Islet precursor cell (in vitro differentiated cells): ENCODE results near the gene KIF15.

Source experiments
- DNase-seq: peaks from one replicate; pipeline ENCODE4 v3.0.0-alpha.2; 2018

KIF15 gene

DNA sequence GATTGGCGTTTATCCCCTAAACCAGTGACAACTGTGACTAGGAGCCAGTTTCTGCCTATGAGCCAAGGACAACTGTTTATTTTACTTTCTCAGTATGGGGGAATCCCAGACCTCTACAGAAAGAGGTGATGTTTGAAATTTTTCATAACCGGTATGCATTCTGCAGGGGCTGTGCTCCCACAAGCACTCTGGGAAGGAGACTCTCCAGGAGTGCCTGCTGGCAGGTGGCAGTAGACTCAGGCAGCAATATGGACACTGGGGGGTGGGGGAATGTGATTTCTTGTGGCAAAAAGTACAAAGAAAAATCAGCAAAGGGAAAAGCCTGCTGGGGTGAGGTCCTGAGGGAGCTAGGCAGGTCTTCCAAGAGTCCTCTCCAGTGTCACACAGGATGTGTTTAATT is 118.7 kb downstream of the KIF15 start:
- DNase-seq, result no peak

DNA sequence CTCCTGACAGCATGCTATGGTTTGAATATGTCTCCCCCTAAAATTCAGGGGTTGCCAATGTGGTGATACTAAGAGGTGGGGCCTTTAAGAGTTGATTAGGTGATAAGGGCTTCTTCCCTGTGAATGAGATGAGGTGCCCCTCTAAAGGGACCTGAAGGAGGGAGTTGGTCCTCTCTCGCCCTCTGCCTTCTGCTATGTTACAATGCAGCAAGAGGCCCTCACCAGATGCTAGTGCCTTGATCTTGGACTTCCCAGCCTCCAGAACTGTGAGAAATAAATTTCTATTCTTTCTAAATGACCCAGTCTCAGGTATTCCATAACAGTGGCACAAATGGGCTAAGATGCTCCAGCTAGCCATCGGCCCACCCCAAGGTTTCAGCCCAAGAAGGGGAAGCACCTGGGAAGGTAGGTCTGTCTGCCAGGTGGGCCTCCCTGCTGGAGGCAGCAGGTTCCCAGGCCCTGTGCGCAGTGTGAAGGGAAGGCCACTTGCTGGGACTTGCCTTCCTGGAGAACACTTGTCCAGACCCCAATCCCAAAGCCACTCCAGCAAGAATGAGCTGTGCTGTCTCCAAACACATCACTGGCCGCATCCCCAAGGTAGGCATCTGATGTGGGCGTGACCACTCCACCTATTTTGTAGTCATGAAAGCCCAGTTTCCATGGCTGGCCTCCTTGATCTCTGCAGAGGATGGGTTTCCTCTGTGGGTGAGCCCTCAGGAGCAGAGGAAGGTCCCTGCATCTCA is 121.8 kb downstream of the KIF15 start:
- DNase-seq, result no peak

DNA sequence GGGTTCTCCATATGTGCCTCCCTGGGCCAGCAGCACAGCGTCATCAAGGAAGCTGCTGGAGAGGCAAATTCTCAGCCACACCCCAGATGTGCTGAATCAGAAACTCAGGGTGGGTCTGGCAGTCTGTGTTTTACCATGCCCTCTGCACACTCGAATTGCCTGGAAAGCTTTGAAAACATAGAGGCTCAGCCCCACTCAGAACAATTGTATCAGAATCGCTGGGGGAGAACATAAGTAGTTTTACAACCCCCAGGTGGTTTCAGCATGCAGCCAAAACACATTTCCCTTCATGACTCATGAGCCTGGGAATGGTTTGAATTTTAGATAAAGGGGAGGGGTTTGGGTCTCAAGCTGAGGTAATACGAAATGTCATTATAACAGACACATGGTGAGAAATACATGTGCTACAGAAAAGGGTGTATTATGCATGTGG is 122.4 kb downstream of the KIF15 start:
- peak; percentile 83 for DNase-seq

DNA sequence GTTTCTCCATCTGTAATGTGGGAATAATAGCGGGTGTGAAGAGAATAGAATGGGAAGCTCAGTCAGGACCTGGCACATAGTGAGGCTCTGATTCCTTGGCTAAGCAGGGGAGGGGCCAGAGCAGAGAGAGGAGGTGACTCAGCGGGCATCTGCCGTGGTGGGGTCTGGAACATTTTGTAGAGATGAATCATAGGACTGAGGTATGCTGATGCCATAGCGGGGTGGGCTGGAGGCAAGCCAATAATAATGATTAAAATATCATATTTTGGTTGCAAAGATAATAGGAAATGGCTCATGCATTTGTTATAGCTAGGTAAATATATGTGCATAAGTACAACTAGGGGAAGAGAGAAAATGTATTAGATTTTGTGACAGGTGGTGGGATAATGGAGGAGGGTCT is 124.0 kb downstream of the KIF15 start:
- DNase-seq, result peak; percentile 94

DNA sequence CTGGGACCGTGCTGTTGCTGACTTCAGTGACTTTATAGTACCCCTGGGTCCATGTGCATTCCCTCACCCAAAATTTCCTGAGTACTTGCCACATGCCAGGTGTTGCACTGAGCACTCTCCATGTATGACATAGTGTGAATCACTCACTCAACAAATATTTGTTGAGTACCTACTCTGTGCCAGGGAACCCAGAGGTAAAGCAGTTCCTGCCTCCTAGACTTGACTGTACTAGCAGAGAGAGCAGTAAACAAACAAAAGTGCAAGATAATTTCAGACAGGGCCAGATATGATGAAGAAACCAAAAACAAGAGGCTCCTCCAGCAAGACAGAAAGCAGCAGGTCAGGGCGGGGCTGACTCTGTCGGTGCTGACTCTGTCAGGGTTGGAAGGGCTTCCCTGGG is 125.0 kb downstream of the KIF15 start:
- no peak for DNase-seq

DNA sequence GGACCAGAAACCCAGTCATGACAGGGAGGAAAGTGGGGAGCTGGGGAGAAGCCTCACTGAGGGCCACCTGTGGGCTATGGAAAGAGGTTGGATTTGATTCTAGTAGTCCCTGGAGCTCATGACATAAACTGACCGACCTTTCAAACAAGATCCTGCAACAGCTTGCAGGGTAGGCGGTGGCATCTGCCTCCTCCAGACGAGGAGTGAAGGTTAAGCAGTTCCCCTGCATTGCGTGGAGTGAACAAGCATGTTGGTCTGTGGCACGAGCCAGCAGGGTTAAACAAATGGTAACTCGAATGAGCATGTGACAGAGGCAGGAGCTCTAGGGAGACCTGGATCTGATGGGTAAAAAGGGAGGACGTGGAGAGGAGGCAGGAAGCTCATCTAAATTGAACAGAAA is 125.5 kb downstream of the KIF15 start:
- no peak for DNase-seq

DNA sequence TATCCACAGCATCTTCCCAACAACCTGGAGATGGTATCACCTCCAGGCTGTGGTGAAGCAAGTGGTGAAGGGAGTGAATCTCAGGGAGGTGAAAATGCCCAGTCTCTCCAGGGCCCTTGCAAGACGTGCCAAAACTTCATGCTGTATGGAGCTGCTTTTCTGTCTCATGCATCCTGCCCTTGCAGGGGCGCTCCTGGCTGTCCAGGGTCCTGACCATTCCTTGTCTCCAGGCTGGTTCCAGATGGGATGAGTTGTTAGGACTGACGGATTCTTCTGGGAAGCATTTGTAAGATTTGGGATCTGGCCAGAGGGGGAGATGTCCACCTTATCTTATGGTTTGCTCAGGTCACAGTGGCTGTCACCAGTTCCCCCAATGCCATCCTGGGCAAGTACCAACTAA is 128.7 kb downstream of the KIF15 start:
- no peak for DNase-seq

DNA sequence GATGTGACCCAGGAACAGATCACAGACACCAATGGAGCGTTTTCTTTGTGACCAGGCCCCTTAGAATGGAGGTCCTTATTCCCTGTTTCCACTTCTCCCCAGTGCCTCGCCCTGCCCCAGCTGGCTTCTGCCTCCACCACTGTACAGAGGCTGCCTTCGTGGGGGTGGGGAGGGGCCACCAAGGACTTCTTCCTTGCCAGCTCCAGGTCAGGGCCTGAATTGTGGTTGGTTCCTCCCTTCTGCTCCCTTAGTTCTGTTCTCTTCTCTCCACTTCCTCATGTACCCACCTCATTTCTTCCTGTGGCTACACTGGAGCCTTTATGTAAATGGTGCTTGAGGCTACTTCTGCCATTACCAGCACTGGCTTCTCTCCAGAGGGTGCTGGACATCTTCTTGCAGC is 129.3 kb downstream of the KIF15 start:
- DNase-seq, result no peak

DNA sequence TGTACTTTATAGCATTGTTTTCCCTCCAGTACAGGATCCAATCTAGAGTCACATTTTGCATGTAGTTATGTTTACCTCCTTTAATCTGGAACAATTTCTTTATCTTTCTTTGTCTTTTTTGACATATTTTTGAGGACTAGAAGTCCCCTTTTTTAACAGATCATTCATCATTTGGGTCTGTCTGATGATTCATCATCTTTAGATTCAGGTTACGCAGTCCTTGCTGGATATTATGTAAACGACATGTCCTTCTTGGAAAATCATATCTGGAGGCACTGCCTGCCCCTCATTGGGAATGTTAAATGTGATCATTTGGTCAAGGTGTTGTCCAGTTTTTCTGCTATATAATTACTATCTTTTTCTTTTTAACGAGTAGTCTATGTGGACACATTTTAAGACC is 131.1 kb downstream of the KIF15 start:
- no peak for DNase-seq

DNA sequence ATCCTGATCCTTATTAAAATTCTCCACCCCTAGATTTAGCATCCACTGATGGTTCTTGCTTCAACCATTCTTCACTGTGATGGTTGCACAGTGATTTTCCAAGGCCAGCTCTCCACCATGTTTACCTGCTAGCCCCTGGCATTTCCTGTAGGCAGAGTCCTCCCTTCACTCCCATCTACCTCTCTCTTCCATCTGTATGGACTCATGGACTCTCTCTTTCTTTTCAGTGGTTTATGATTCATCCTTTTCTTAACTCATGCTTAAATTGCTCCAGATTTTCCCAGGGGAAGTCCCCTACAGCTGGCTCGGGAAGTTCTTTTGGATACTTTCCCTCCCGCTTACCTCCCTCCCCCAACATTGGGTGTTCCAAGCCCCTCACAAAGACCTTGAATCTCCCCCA is 131.5 kb downstream of the KIF15 start:
- no peak for DNase-seq

DNA sequence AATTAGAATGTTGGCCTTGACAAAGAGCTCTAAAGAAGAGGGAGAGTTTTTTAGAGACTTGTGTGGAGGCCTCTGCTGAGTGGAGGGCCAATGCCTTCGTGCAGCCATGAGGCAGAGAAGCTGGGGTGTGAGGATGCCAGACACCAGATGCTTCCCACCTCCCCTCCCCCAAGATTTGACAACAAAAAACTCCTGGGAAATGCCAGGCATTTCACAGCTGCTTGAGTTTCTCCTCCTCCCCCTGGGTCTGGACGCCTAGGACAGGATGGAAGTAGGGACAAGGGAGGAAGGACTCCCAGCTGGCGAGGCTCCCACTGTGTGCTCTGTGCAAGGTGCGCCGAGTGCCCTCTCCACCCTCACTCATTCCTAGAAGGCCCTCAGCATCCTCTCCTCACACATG is 132.9 kb downstream of the KIF15 start:
- DNase-seq, result no peak

DNA sequence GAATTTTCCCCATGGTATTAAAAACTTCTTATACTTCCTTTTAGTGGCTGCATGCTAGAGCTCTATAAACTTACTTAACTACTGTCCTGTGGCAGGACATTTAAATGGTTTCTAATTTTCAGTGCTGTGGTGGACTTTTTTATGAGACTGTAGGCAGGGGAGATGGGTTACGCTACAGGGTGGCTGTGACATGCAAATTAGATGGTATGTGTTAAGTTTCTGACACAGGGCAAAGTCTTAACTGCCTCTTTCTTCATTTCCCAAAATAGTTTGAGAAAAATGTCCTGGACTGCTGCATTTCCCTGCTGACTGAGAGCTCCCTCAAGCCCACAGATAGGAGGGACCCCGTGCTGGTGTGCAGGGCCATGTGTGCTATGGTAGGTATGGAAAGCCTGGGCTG is 134.8 kb downstream of the KIF15 start:
- DNase-seq, result no peak

DNA sequence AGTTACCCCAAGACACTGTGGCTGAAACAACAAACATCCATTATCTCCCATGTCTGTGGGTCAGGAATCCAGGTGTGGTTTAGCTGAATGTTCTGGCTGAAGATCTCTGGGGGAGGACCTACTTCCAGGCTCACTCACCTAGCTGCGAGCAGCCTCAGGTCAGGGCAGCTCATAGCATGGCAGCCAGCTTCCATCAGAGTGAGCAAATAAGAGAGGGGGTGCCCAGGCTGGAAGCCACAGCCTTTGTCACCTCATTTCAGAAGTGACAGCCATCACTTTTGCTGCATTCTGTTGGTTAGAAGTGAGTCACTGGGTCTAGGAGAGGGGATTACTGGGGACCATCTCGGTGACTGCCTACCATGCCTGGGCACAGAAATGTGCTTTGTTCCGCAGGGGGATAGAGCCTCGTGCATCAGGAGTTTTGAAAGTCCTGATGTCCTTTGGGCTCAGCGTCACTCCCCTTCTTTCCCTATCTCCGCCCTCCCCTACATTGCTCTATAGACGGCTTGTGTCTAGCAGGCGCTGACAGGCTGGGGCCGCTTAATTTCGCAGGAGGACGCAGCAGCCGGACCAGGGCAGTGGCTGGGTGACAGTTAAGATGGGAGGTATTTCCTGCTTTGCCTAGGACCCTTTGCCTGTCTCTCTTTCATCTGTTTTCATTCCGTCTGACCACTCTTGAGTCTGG is 138.2 kb downstream of the KIF15 start:
- no peak for DNase-seq

DNA sequence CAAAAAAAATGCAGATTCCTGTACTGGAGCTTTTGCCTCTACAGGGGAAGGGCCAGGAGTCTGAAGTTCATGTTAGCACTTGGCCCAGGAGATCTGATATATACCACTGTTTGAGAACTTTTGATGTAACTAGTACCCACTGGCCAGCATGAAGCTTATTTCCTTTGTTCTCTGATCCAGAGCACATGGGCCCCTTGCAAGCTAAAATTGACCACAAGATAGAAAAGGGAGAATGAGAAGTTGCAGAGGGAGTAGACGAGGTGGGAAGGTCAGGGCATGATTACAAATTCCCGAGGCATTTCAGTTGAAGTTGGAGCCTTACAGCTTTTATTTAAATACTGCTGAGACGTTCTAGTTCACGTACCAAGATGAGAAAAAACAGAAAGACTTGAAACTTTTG is 141.0 kb downstream of the KIF15 start:
- DNase-seq, result no peak
